Gastroesophageal sphincter (tissue), 3 donors: Measurements from ENCODE around the gene FAM193A.

ENCODE experiments used
- CTCF ChIP-seq, 4 experiments: fragments of 200-600 bp in 2 of 4; fragments of 450-650 bp in 2 of 4; sonication (generic) in 1 of 4; IDR thresholded peaks; one replicate each; pipeline ENCODE4 v1.5.1; 2017 to 2019; ENCODE audit warnings: antibody characterized with exemption in 4 of 4, mild to moderate bottlenecking in 2 of 4, moderate library complexity in 2 of 4
- POLR2A ChIP-seq, 2 donors: fragments of 450-650 bp; IDR thresholded peaks; one replicate each; pipeline ENCODE4 v1.6.1; 2017; ENCODE audit warnings: antibody characterized with exemption in 2 of 2, mild to moderate bottlenecking in 2 of 2, moderate library complexity in 1 of 2
- POLR2AphosphoS5 ChIP-seq: sonication (generic); formaldehyde crosslinking; IDR thresholded peaks from one replicate; pipeline ENCODE4 v1.6.1; 2017; ENCODE audit warnings: antibody characterized with exemption

DNA sequence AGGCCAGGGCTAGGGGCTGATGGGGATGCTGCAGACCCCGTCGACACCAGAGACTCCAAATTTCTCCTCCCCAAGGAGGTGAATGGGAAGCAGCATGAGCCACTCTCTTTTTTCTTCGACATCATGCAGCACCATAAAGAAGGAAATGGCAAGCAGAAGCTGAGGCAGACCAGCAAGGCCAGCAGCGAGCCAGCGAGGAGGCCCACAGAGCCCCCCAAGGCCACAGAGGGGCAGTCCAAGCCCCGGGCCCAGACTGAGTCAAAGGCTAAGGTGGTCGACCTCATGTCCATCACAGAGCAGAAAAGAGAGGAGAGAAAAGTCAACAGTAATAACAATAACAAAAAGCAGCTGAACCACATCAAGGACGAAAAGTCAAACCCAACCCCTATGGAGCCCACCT, 163.6 kb downstream of the FAM193A start:
- TF ChIP-seq CTCF (IDR thresholded peaks at IDR 0.05), result no peak
- TF ChIP-seq POLR2AphosphoS5, result no peak
- TF ChIP-seq POLR2A (IDR thresholded peaks at IDR 0.05), result no peak
